BE2C (cell line): Measurements from ENCODE around the gene TMEM161A.

ENCODE experiments used
- DNase-seq: peaks from one replicate; pipeline ENCODE4 v3.0.0-alpha.2; 2020
- H3K27me3 ChIP-seq: fragments of 250-450 bp; sonication (Bioruptor Pico); 2 replicates; pipeline ENCODE4 v1.5.1; 2020; ENCODE audit warnings: mild to moderate bottlenecking
- H3K36me3 ChIP-seq: fragments of 250-450 bp; sonication (Bioruptor Pico); 2 replicates; pipeline ENCODE4 v1.5.1; 2020; ENCODE audit warnings: mild to moderate bottlenecking
- H3K4me1 ChIP-seq: fragments of 250-450 bp; sonication (Bioruptor Pico); 2 replicates; pipeline ENCODE4 v1.5.1; 2020
- H3K4me3 ChIP-seq: 2 replicates; pipeline ENCODE4 v1.5.1; 2011; ENCODE audit warnings: low read depth, low read length
- H3K9me3 ChIP-seq: fragments of 250-450 bp; sonication (Bioruptor Pico); 2 replicates; pipeline ENCODE4 v1.5.1; 2020
- CTCF ChIP-seq: IDR thresholded peaks from 2 replicates; pipeline ENCODE4 v1.5.1; 2012; ENCODE audit warnings: mild to moderate bottlenecking, low read depth, low read length

Gene TMEM161A

GRCh38 chr19:19119325-19120237, 18.7 kb downstream of the TMEM161A start:
- Histone ChIP-seq H3K27me3 (no peaks in the 10 kb centered on the region), H3K4me1 (no peaks in the 10 kb centered on the region), H3K4me3 (no peak overlapping the region), H3K36me3 (peaks cover 6% of the 10 kb centered on the region), H3K9me3 (no peaks in the 10 kb centered on the region)
- DNase-seq, result no peak
- no peak for TF ChIP-seq CTCF

GRCh38 chr19:19115954-19116353, 22.3 kb downstream of the TMEM161A start:
- Histone ChIP-seq H3K4me1 (0 out of 2 replicates have a peak, but pooled peaks cover 2% of the 10 kb centered on the region), H3K4me3 (no peak overlapping the region), H3K9me3 (no peaks in the 10 kb centered on the region), H3K27me3 (no peaks in the 10 kb centered on the region), H3K36me3 (peaks cover 6% of the 10 kb centered on the region)
- DNase-seq, result peak; percentile 58
- TF ChIP-seq CTCF, result peak; percentile 70

- DNase-seq, result peak; percentile 59
- Histone ChIP-seq H3K4me1 (0 out of 2 replicates have a peak, but pooled peaks cover 2% of the 10 kb centered on the region), H3K9me3 (no peaks in the 10 kb centered on the region), H3K4me3 (no peak overlapping the region), H3K27me3 (peaks cover 6% of the 10 kb centered on the region; the same call in 1 of the 2 replicates), H3K36me3 (no peaks in the 10 kb centered on the region; the same call in 1 of the 2 replicates)
- TF ChIP-seq CTCF, result peak; percentile 17
These were observed 25.1 kb downstream of the TMEM161A start for GRCh38 chr19:19113040-19113626.

- DNase-seq, result no peak
- Histone ChIP-seq H3K27me3 (peaks cover 6% of the 10 kb centered on the region; the same call in 1 of the 2 replicates), H3K4me3 (no peak overlapping the region), H3K9me3 (no peaks in the 10 kb centered on the region), H3K4me1 (0 out of 2 replicates have a peak, but pooled peaks cover 2% of the 10 kb centered on the region), H3K36me3 (no peaks in the 10 kb centered on the region; the same call in 1 of the 2 replicates)
- TF ChIP-seq CTCF, result no peak
These were observed 26.2 kb downstream of the TMEM161A start for GRCh38 chr19:19111967-19112580.

- Histone ChIP-seq H3K9me3 (no peaks in the 10 kb centered on the region), H3K27me3 (peaks cover 6% of the 10 kb centered on the region; the same call in 1 of the 2 replicates), H3K36me3 (no peaks in the 10 kb centered on the region; the same call in 1 of the 2 replicates), H3K4me3 (no peak overlapping the region), H3K4me1 (peaks cover 3% of the 10 kb centered on the region; the same call in 1 of the 2 replicates)
- no peak for DNase-seq
- no peak for TF ChIP-seq CTCF
These were observed 27.0 kb downstream of the TMEM161A start for GRCh38 chr19:19111136-19111835.
